ENCODE data around the gene NIT1.
A peak's percentile ranks its signal among the peaks of the same experiment; 100 is the strongest.
"Not testable (repeated sequence)": the region's sequence is repeated elsewhere in the genome, so short reads cannot be mapped to it uniquely, and the experiment has no call there.

NIT1 gene

GRCh38 chr1:161115132-161115711 lies 2.7 kb upstream of the NIT1 start:
- DNase-seq: peak; percentile 30

- DNase-seq: not testable (repeated sequence)
Observed at GRCh38 chr1:161115961-161116360, 1.9 kb upstream of the NIT1 start.

- DNase-seq: peak; percentile 55
Observed at GRCh38 chr1:161119092-161119903, 1.4 kb downstream of the NIT1 start.

- DNase-seq: no peak
Observed at GRCh38 chr1:161121042-161121650, 3.2 kb downstream of the NIT1 start.

- no peak for DNase-seq
Observed at GRCh38 chr1:161121834-161122233, 3.9 kb downstream of the NIT1 start.

GRCh38 chr1:161122967-161123366 lies 5.1 kb downstream of the NIT1 start:
- no peak for DNase-seq

GRCh38 chr1:161127649-161128048 lies 9.7 kb downstream of the NIT1 start:
- no peak for DNase-seq

GRCh38 chr1:161128591-161129420 lies 10.9 kb downstream of the NIT1 start:
- DNase-seq: no peak

- no peak for DNase-seq
Observed at GRCh38 chr1:161130266-161130665, 12.4 kb downstream of the NIT1 start.

- no peak for DNase-seq
Observed at GRCh38 chr1:161131523-161132409, 13.9 kb downstream of the NIT1 start.

GRCh38 chr1:161132410-161133219 lies 14.7 kb downstream of the NIT1 start, which contains the start of gene DEDD:
Gene DEDD (minus strand): TSS chr1:161132667. CDS start chr1:161124462, 8,205 bp downstream.
- DNase-seq: peak; percentile 91

- DNase-seq: no peak
Observed at GRCh38 chr1:161133220-161133740, 15.4 kb downstream of the NIT1 start.

- no peak for DNase-seq
Observed at GRCh38 chr1:161137881-161138280, 20.0 kb downstream of the NIT1 start.

- DNase-seq: no peak
Observed at GRCh38 chr1:161138431-161138830, 20.5 kb downstream of the NIT1 start.

GRCh38 chr1:161139766-161140165 lies 21.9 kb downstream of the NIT1 start:
- DNase-seq: peak; percentile 64

GRCh38 chr1:161140755-161141400 lies 23.0 kb downstream of the NIT1 start:
- no peak for DNase-seq

GRCh38 chr1:161145832-161146231 lies 27.9 kb downstream of the NIT1 start:
- DNase-seq: no peak

- DNase-seq: no peak
Observed at GRCh38 chr1:161153176-161153575, 35.3 kb downstream of the NIT1 start.

GRCh38 chr1:161153682-161154337 lies 35.9 kb downstream of the NIT1 start, which contains the start of gene UFC1:
Gene UFC1 (plus strand): TSS chr1:161153978. CDS start chr1:161153998, 20 bp downstream.
- DNase-seq: peak; percentile 82

GRCh38 chr1:161157867-161158266 lies 40.0 kb downstream of the NIT1 start:
- no peak for DNase-seq

Measured in CD4-positive, alpha-beta T cell treated with Interleukin-6 for 4 hours (primary cell).